Stimulated activated naive CD8-positive, alpha-beta T cell treated with anti-CD3 and anti-CD28 coated beads, Interleukin-15, Interleukin-2, amounts not matched to agents 100 U/mL and 50 U/mL, for 24 hours (primary cell): ENCODE results near the gene LRBA.
A peak's percentile ranks its signal among the peaks of the same experiment; 100 is the strongest.
"Not testable (repeated sequence)": the region's sequence is repeated elsewhere in the genome, so short reads cannot be mapped to it uniquely, and the experiment has no call there.

Source experiments
- ATAC-seq: fragments of 150-1000 bp; cut with Tn5 transposase; one replicate; pipeline ENCODE4 v1.10.0; 2021
- DNase-seq: peaks from one replicate; pipeline ENCODE4 v3.0.0; 2021

The LRBA gene

GRCh38 chr4:151021637-151022334, 6.7 kb upstream of the LRBA start:
- DNase-seq (no peak), ATAC-seq (no peak)

- DNase-seq, result peak; percentile 85
- peak; percentile 92 for ATAC-seq
These were observed 619 bp upstream of the LRBA start for GRCh38 chr4:151015459-151016347.

- no peak for ATAC-seq
- DNase-seq, result no peak
These were observed 1.1 kb downstream of the LRBA start for GRCh38 chr4:151013944-151014343.

GRCh38 chr4:151013491-151013890, 1.6 kb downstream of the LRBA start:
- no peak for ATAC-seq
- no peak for DNase-seq

- DNase-seq (peak; percentile 26), ATAC-seq (no peak)
These were observed 2.3 kb downstream of the LRBA start for GRCh38 chr4:151012820-151013219.

- ATAC-seq, result no peak
These were observed 2.7 kb downstream of the LRBA start for GRCh38 chr4:151012376-151012775.

GRCh38 chr4:151004222-151004621, 10.9 kb downstream of the LRBA start:
- no peak for ATAC-seq
- DNase-seq, result no peak

More at GRCh38 chr4:151012376-151012775, 2.7 kb downstream of the LRBA start:
- DNase-seq, result no peak

- no peak for ATAC-seq
- DNase-seq, result no peak
These were observed 14.2 kb downstream of the LRBA start for GRCh38 chr4:151000747-151001429.

- no peak for DNase-seq
- no peak for ATAC-seq
These were observed 16.0 kb downstream of the LRBA start for GRCh38 chr4:150999086-150999485.

GRCh38 chr4:150997141-150997540, 17.9 kb downstream of the LRBA start:
- no peak for DNase-seq
- no peak for ATAC-seq

- no peak for ATAC-seq
- DNase-seq, result no peak
These were observed 20.4 kb downstream of the LRBA start for GRCh38 chr4:150994721-150995120.

GRCh38 chr4:150993577-150993976, 21.5 kb downstream of the LRBA start:
- not testable (repeated sequence) for ATAC-seq, DNase-seq

GRCh38 chr4:150990993-150991392, 24.1 kb downstream of the LRBA start:
- ATAC-seq (no peak), DNase-seq (no peak)

- no peak for DNase-seq
These were observed 24.8 kb downstream of the LRBA start for GRCh38 chr4:150990250-150990649.

GRCh38 chr4:150988238-150988637, 26.8 kb downstream of the LRBA start:
- ATAC-seq (no peak), DNase-seq (no peak)

More at GRCh38 chr4:150990250-150990649, 24.8 kb downstream of the LRBA start:
- ATAC-seq, result no peak

- no peak for ATAC-seq
- no peak for DNase-seq
These were observed 27.9 kb downstream of the LRBA start for GRCh38 chr4:150987204-150987603.

- ATAC-seq (peak; percentile 91), DNase-seq (peak; percentile 55)
These were observed 29.0 kb downstream of the LRBA start for GRCh38 chr4:150986085-150986484.

- DNase-seq, result no peak
These were observed 31.2 kb downstream of the LRBA start for GRCh38 chr4:150983851-150984250.

GRCh38 chr4:150982557-150983233, 32.4 kb downstream of the LRBA start:
- no peak for DNase-seq
- no peak for ATAC-seq

More at GRCh38 chr4:150983851-150984250, 31.2 kb downstream of the LRBA start:
- no peak for ATAC-seq

GRCh38 chr4:150978738-150979575, 36.1 kb downstream of the LRBA start:
- DNase-seq (no peak), ATAC-seq (no peak)

GRCh38 chr4:150976478-150977118, 38.5 kb downstream of the LRBA start:
- DNase-seq (no peak), ATAC-seq (no peak)
